Neural progenitor cell (in vitro differentiated cells): ENCODE measurements around the gene SH3GL2.

Experiments
- EZH2 ChIP-seq: fragments of 200-600 bp; sonication (generic); IDR thresholded peaks from 2 replicates; pipeline ENCODE4 v1.6.1; 2017; ENCODE audit warnings: antibody characterized with exemption, mild to moderate bottlenecking, moderate library complexity
- EZH2phosphoT487 ChIP-seq: fragments of 200-600 bp; sonication (generic); IDR thresholded peaks from 2 replicates; pipeline ENCODE4 v1.6.1; 2017; ENCODE audit warnings: antibody characterized with exemption
- TF ChIP-seq, protein P1 (sequence below): fragments of 200-600 bp; sonication (generic); IDR thresholded peaks from 2 replicates; pipeline ENCODE4 v1.5.1; 2017; ENCODE audit warnings: antibody characterized with exemption, mild to moderate bottlenecking

DNA sequence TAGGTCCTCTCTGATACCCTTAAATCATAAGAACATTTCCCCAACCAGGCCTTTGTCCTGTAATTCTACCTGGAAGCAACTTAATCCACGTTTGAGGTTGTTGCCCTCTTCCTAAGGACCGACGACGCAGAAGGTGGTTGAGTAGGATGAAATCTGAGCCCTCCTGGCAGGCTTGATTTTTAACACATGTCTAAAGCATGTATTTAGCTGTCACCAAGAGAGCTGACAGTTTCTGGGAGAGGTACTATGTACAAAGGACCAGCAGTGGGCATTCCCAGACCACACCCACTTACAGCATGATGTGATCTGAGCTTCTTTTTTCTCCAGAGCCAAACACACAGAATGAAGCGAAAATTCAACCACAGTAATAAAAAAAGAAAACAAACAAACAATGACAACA, 260.9 kb downstream of the SH3GL2 start:
- TF ChIP-seq, protein P1, sequence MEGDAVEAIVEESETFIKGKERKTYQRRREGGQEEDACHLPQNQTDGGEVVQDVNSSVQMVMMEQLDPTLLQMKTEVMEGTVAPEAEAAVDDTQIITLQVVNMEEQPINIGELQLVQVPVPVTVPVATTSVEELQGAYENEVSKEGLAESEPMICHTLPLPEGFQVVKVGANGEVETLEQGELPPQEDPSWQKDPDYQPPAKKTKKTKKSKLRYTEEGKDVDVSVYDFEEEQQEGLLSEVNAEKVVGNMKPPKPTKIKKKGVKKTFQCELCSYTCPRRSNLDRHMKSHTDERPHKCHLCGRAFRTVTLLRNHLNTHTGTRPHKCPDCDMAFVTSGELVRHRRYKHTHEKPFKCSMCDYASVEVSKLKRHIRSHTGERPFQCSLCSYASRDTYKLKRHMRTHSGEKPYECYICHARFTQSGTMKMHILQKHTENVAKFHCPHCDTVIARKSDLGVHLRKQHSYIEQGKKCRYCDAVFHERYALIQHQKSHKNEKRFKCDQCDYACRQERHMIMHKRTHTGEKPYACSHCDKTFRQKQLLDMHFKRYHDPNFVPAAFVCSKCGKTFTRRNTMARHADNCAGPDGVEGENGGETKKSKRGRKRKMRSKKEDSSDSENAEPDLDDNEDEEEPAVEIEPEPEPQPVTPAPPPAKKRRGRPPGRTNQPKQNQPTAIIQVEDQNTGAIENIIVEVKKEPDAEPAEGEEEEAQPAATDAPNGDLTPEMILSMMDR = no peak
- TF ChIP-seq EZH2phosphoT487 (no peak), EZH2 (no peak)
